IMR-90 (cell line): Measurements from ENCODE around the gene CCSER1.

ENCODE experiments used
- TF ChIP-seq, protein P1 (sequence below): conservative IDR thresholded peaks from 2 replicates; pipeline ENCODE4 v1.5.1; 2012; ENCODE audit warnings: mild to moderate bottlenecking, low read depth, low read length, improper control_type of control experiment
- TF ChIP-seq, protein P2 (sequence below): fragments of 150-350 bp; IDR thresholded peaks from 2 replicates; pipeline ENCODE4 v1.6.1; 2016; ENCODE audit warnings: low read depth, mild to moderate bottlenecking, low read length, moderate library complexity, borderline replicate concordance

DNA sequence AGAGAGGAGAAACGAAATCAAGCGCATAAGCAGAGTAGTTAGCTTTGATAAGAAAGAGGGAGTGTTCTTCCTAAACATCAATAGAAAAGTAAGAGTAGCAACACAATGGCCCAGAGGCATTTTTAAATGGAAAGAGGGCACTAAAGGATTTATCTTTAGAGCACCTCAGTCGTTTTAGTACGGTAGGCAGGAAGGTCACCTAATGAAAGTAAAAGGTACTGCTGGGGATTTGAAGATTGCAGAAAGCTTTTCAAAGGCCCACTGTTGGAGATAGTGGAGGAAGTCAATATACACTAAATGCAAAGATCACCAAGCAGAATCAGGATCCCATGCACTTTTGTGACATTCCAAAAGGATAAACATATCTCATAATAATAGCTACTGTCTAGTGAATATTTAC is 1508.9 kb downstream of the CCSER1 start:
- TF ChIP-seq, protein P1, sequence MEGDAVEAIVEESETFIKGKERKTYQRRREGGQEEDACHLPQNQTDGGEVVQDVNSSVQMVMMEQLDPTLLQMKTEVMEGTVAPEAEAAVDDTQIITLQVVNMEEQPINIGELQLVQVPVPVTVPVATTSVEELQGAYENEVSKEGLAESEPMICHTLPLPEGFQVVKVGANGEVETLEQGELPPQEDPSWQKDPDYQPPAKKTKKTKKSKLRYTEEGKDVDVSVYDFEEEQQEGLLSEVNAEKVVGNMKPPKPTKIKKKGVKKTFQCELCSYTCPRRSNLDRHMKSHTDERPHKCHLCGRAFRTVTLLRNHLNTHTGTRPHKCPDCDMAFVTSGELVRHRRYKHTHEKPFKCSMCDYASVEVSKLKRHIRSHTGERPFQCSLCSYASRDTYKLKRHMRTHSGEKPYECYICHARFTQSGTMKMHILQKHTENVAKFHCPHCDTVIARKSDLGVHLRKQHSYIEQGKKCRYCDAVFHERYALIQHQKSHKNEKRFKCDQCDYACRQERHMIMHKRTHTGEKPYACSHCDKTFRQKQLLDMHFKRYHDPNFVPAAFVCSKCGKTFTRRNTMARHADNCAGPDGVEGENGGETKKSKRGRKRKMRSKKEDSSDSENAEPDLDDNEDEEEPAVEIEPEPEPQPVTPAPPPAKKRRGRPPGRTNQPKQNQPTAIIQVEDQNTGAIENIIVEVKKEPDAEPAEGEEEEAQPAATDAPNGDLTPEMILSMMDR = no peak
- TF ChIP-seq, protein P2, sequence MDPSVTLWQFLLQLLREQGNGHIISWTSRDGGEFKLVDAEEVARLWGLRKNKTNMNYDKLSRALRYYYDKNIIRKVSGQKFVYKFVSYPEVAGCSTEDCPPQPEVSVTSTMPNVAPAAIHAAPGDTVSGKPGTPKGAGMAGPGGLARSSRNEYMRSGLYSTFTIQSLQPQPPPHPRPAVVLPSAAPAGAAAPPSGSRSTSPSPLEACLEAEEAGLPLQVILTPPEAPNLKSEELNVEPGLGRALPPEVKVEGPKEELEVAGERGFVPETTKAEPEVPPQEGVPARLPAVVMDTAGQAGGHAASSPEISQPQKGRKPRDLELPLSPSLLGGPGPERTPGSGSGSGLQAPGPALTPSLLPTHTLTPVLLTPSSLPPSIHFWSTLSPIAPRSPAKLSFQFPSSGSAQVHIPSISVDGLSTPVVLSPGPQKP = no peak
